CD4-positive, CD25-positive, alpha-beta regulatory T cell (primary cell): ENCODE measurements around the gene PALM2AKAP2. TPM values are rescaled to one million over a fixed set of nuclear protein-coding genes. Genes with fewer than 3 reads are reported as not detected.

Experiments
- ATAC-seq, 2 donors: fragments of 150-1000 bp; cut with Tn5 transposase; one replicate each; pipeline ENCODE4 v1.10.0; 2021; ENCODE audit warnings: low read depth in 2 of 2, moderate number of reproducible peaks in 2 of 2, moderate library complexity in 1 of 2
- DNase-seq, 3 donors: peaks; one replicate each; pipeline versions ENCODE4 v3.0.0 to v3.0.0-alpha.2; 2012 to 2022; ENCODE audit warnings: mixed read lengths in 1 of 3
- H3K27ac ChIP-seq: one replicate; pipeline ENCODE4 v1.7.0; 2013; ENCODE audit warnings: mild to moderate bottlenecking, low read length; ENCODE audit not compliant: insufficient read depth, poor library complexity, severe bottlenecking
- H3K27me3 ChIP-seq: one replicate; pipeline ENCODE4 v1.7.0; 2013; ENCODE audit warnings: low read length; ENCODE audit not compliant: control insufficient read depth, insufficient read depth
- H3K36me3 ChIP-seq: one replicate; pipeline ENCODE4 v1.7.0; 2013; ENCODE audit warnings: mild to moderate bottlenecking, low read length, moderate library complexity; ENCODE audit not compliant: control insufficient read depth, insufficient read depth
- H3K4me1 ChIP-seq: 2 replicates; pipeline ENCODE4 v1.7.0; 2013; ENCODE audit warnings: mild to moderate bottlenecking, low read length; ENCODE audit not compliant: insufficient read depth, control insufficient read depth, poor library complexity, severe bottlenecking
- H3K4me3 ChIP-seq: one replicate; pipeline ENCODE4 v1.7.0; 2013; ENCODE audit warnings: low read depth, mild to moderate bottlenecking, low read length, moderate library complexity
- H3K9me3 ChIP-seq, 2 experiments: 1 replicate in 1 of 2; 2 replicates in 1 of 2; pipeline ENCODE4 v1.7.0; 2013; ENCODE audit warnings: low read length in 2 of 2, mild to moderate bottlenecking in 1 of 2, moderate library complexity in 1 of 2; ENCODE audit not compliant: control insufficient read depth in 2 of 2
- H3K27ac Mint-ChIP-seq, 3 donors: one replicate each; pipeline ENCODE4 v1.8.0; 2020 to 2022; ENCODE audit warnings: mild to moderate bottlenecking in 3 of 3, mixed read lengths in 3 of 3, moderate library complexity in 2 of 3
- H3K27me3 Mint-ChIP-seq: one replicate; pipeline ENCODE4 v1.8.0; 2022; ENCODE audit warnings: mild to moderate bottlenecking, mixed read lengths
- H3K36me3 Mint-ChIP-seq: one replicate; pipeline ENCODE4 v1.8.0; 2020; ENCODE audit warnings: mixed read lengths
- H3K4me1 Mint-ChIP-seq, 4 donors: one replicate each; pipeline ENCODE4 v1.8.0; 2020 to 2022; ENCODE audit warnings: mixed read lengths in 4 of 4, mild to moderate bottlenecking in 1 of 4
- H3K4me3 Mint-ChIP-seq, 4 donors: one replicate each; pipeline ENCODE4 v1.8.0; 2020 to 2022; ENCODE audit warnings: mild to moderate bottlenecking in 4 of 4, mixed read lengths in 4 of 4, moderate library complexity in 3 of 4
- H3K9me3 Mint-ChIP-seq, 7 donors: one replicate each; pipeline ENCODE4 v1.8.0; 2020 to 2022; ENCODE audit warnings: mixed read lengths in 7 of 7, mild to moderate bottlenecking in 3 of 7, moderate library complexity in 2 of 7
- polyA plus RNA-seq, 4 donors: library from polyadenylated mRNA; unstranded; fragments of 300-500 nt; fragmentation: Illumina TruSeq; gene quantifications; one replicate each; pipeline ENCODE4 v1.2.3, GENCODE V29; 2021
- total RNA-seq: library from RNA; stranded (reverse); gene quantifications from one replicate; pipeline ENCODE4 v1.2.3, GENCODE V29; 2022

The PALM2AKAP2 gene
- total and polyA plus RNA-seq, 5 donors from 2014 or later: 0.09 to 0.62 (median 0.11) TPM; not detected in 2

GRCh38 chr9:109766351-109766750 lies 13.6 kb upstream of the PALM2AKAP2 start:
- H3K4me3 ChIP-seq: no peak overlapping the region
- DNase-seq (no peak), ATAC-seq (no peak)
- H3K36me3 ChIP-seq: no peaks in the 10 kb centered on the region
- no peak overlapping the region for H3K27ac ChIP-seq
- Mint-ChIP-seq H3K36me3 (no peaks in the 10 kb centered on the region), H3K27ac (no peak overlapping the region), H3K4me1 (no peaks in the 10 kb centered on the region), H3K4me3 (no peak overlapping the region), H3K9me3 (peaks cover 0 to 7% (median 0%) of the 10 kb centered on the region in 7 donors), H3K27me3 (no peaks in the 10 kb centered on the region)
- H3K9me3 ChIP-seq: no peaks in the 10 kb centered on the region
- peaks cover 6% of the 10 kb centered on the region for H3K27me3 ChIP-seq
- H3K4me1 ChIP-seq: no peaks in the 10 kb centered on the region

GRCh38 chr9:109767404-109767803 lies 12.6 kb upstream of the PALM2AKAP2 start:
- Histone ChIP-seq H3K27ac (no peak overlapping the region), H3K9me3 (no peaks in the 10 kb centered on the region), H3K36me3 (no peaks in the 10 kb centered on the region), H3K4me1 (no peaks in the 10 kb centered on the region), H3K4me3 (no peak overlapping the region), H3K27me3 (peaks cover 6% of the 10 kb centered on the region)
- Mint-ChIP-seq H3K27ac (no peak overlapping the region), H3K36me3 (no peaks in the 10 kb centered on the region), H3K9me3 (peaks cover 0 to 5% (median 0%) of the 10 kb centered on the region in 7 donors), H3K4me3 (no peak overlapping the region), H3K4me1 (no peaks in the 10 kb centered on the region), H3K27me3 (no peaks in the 10 kb centered on the region)
- DNase-seq: no peak
- ATAC-seq: no peak

GRCh38 chr9:109767814-109768213 lies 12.2 kb upstream of the PALM2AKAP2 start:
- no peak overlapping the region for H3K27ac ChIP-seq
- Mint-ChIP-seq H3K27ac (no peak overlapping the region), H3K9me3 (peaks cover 0 to 5% (median 0%) of the 10 kb centered on the region in 7 donors), H3K4me1 (no peaks in the 10 kb centered on the region), H3K36me3 (no peaks in the 10 kb centered on the region), H3K4me3 (no peak overlapping the region), H3K27me3 (no peaks in the 10 kb centered on the region)
- peaks cover 6% of the 10 kb centered on the region for H3K27me3 ChIP-seq
- H3K36me3 ChIP-seq: no peaks in the 10 kb centered on the region
- H3K9me3 ChIP-seq: no peaks in the 10 kb centered on the region
- H3K4me3 ChIP-seq: no peak overlapping the region
- DNase-seq (no peak), ATAC-seq (no peak)
- no peaks in the 10 kb centered on the region for H3K4me1 ChIP-seq

GRCh38 chr9:109769250-109769649 lies 10.7 kb upstream of the PALM2AKAP2 start:
- H3K4me1 Mint-ChIP-seq: no peaks in the 10 kb centered on the region

GRCh38 chr9:109770101-109770500 lies 9.9 kb upstream of the PALM2AKAP2 start:
- Mint-ChIP-seq H3K27me3 (peaks cover 8% of the 10 kb centered on the region), H3K27ac (no peak overlapping the region), H3K4me3 (no peak overlapping the region), H3K9me3 (peaks cover 0 to 3% (median 0%) of the 10 kb centered on the region in 7 donors), H3K4me1 (no peaks in the 10 kb centered on the region), H3K36me3 (no peaks in the 10 kb centered on the region)
- ATAC-seq: no peak
- Histone ChIP-seq H3K4me3 (no peak overlapping the region), H3K4me1 (no peaks in the 10 kb centered on the region), H3K27ac (no peak overlapping the region), H3K36me3 (no peaks in the 10 kb centered on the region), H3K9me3 (no peaks in the 10 kb centered on the region), H3K27me3 (peaks cover 8% of the 10 kb centered on the region)
- no peak for DNase-seq

More at GRCh38 chr9:109769250-109769649, 10.7 kb upstream of the PALM2AKAP2 start:
- H3K27ac Mint-ChIP-seq: no peak overlapping the region
- peaks cover 0 to 3% (median 0%) of the 10 kb centered on the region in 7 donors for H3K9me3 Mint-ChIP-seq
- Histone ChIP-seq H3K36me3 (no peaks in the 10 kb centered on the region), H3K27me3 (peaks cover 8% of the 10 kb centered on the region), H3K9me3 (no peaks in the 10 kb centered on the region), H3K4me1 (no peaks in the 10 kb centered on the region), H3K4me3 (no peak overlapping the region), H3K27ac (no peak overlapping the region)
- ATAC-seq (no peak), DNase-seq (no peak)
- no peak overlapping the region for H3K4me3 Mint-ChIP-seq
- H3K36me3 Mint-ChIP-seq: no peaks in the 10 kb centered on the region
- peaks cover 4% of the 10 kb centered on the region for H3K27me3 Mint-ChIP-seq

GRCh38 chr9:109771087-109771486 lies 8.9 kb upstream of the PALM2AKAP2 start:
- H3K4me1 Mint-ChIP-seq: no peaks in the 10 kb centered on the region
- H3K27me3 Mint-ChIP-seq: peaks cover 12% of the 10 kb centered on the region
- H3K36me3 ChIP-seq: no peaks in the 10 kb centered on the region
- no peak overlapping the region for H3K4me3 Mint-ChIP-seq
- no peaks in the 10 kb centered on the region for H3K36me3 Mint-ChIP-seq
- peaks cover 0 to 3% (median 0%) of the 10 kb centered on the region in 7 donors for H3K9me3 Mint-ChIP-seq
- H3K27ac Mint-ChIP-seq: no peak overlapping the region
- ATAC-seq (no peak), DNase-seq (no peak)
- no peaks in the 10 kb centered on the region for H3K9me3 ChIP-seq
- no peak overlapping the region for H3K27ac ChIP-seq
- peaks cover 8% of the 10 kb centered on the region for H3K27me3 ChIP-seq
- no peaks in the 10 kb centered on the region for H3K4me1 ChIP-seq
- no peak overlapping the region for H3K4me3 ChIP-seq

GRCh38 chr9:109771796-109772531 lies 8.0 kb upstream of the PALM2AKAP2 start:
- peaks cover 16% of the 10 kb centered on the region for H3K27me3 Mint-ChIP-seq

GRCh38 chr9:109775516-109775915 lies 4.5 kb upstream of the PALM2AKAP2 start:
- peaks cover 0 to 3% (median 0%) of the 10 kb centered on the region in 7 donors for H3K9me3 Mint-ChIP-seq
- Histone ChIP-seq H3K36me3 (no peaks in the 10 kb centered on the region), H3K27me3 (peaks cover 8% of the 10 kb centered on the region), H3K4me3 (no peak overlapping the region), H3K4me1 (no peaks in the 10 kb centered on the region), H3K27ac (no peak overlapping the region), H3K9me3 (no peaks in the 10 kb centered on the region)
- ATAC-seq (no peak), DNase-seq (no peak)
- H3K27me3 Mint-ChIP-seq: peaks cover 38% of the 10 kb centered on the region
- H3K4me3 Mint-ChIP-seq: no peak overlapping the region
- H3K36me3 Mint-ChIP-seq: no peaks in the 10 kb centered on the region
- H3K4me1 Mint-ChIP-seq: peaks cover 0 to 2% (median 0%) of the 10 kb centered on the region in 4 donors
- no peak overlapping the region for H3K27ac Mint-ChIP-seq

More at GRCh38 chr9:109771796-109772531, 8.0 kb upstream of the PALM2AKAP2 start:
- peaks cover 8% of the 10 kb centered on the region for H3K27me3 ChIP-seq
- no peak overlapping the region for H3K4me3 ChIP-seq
- ATAC-seq (no peak), DNase-seq (no peak)
- Mint-ChIP-seq H3K36me3 (no peaks in the 10 kb centered on the region), H3K27ac (no peak overlapping the region), H3K9me3 (peaks cover 0 to 3% (median 0%) of the 10 kb centered on the region in 7 donors), H3K4me3 (no peak overlapping the region), H3K4me1 (no peaks in the 10 kb centered on the region)
- no peaks in the 10 kb centered on the region for H3K4me1 ChIP-seq
- H3K27ac ChIP-seq: no peak overlapping the region
- no peaks in the 10 kb centered on the region for H3K9me3 ChIP-seq
- H3K36me3 ChIP-seq: no peaks in the 10 kb centered on the region
